Islet of Langerhans (tissue), 1 donor: ENCODE results near the gene FSTL4.

Source experiments
- FAIRE-seq: peaks from one replicate; lab custom pipeline; 2011; peaks lifted over from hg19 to GRCh38; lab: Jason Lieb, UNC

FSTL4 gene

DNA sequence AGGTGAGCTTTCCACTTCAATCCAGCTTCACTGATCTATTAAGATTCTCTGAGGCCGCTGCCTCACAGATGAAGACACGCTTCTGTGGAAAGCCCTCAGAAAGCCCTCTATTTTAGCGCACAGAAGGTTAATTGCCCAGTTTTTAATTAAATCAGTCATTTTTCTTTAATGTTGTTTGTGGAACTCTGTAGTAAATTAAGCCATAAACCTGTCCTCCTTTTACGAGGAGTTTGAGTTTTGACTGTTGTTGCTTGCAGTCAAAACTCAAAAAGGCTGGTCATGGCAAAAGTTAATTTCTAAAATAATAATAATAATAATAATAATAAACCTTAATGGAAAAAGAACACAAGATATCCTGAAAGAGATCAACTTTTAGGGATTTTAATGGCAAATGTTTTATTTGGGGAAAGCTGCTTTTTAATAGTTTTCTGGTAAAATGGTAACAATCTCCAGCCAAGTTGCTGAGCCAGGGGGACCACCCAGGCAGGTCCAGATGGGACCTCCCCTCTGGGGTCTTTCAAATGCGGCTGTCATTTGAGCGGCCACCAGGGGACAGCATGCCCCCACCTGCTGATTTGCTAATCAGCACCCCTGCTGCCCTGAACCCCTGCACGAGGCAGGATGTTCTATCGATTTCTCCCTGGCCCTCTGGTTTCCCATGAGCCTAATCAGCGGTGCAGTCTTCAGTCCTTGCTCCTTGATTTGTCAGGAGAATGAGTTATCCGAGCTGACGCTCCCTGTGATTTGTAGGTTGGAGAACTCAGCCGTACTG lies 247.2 kb downstream of the FSTL4 start:
- FAIRE-seq, result no peak

GRCh38 chr5:133363807-133364587 lies 248.3 kb downstream of the FSTL4 start:
- no peak for FAIRE-seq

DNA sequence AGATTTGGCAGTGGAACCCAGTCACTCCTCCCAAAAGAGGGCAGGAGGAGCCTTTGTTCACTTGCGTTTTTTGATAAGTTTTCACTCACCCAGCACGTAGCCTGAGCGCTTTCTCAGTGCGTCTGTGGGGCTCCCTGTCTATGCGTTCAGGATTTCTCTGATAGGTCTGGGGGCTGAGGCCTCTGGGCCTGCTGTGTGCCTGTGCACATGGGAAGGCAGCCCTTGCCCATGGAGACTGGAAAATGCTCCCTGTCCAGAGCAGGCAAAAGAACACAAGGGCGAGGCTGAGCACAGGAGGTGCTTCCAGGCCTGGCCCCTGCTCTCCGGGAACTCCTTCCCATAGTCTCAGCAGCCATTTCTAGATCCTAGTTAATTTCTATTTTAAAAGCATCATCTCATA lies 249.9 kb downstream of the FSTL4 start:
- no peak for FAIRE-seq

DNA sequence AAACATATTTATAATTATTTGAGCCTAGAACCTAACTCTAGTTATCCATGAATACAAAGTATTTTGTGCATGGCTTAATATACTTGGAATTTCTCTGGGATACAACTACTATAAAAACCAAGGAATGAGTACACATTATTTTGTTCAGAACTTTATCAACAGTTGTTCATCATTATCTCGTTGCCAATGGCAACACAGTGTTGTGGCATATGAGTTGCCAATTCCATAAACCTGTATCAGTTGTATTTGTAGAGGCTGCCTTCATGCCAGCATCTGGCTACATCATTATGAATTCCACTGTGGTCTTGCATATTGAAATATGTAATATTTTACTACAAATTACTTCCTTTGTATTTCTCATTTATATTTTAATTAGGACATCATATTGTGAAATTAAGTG lies 250.4 kb downstream of the FSTL4 start:
- FAIRE-seq, result no peak

- FAIRE-seq, result no peak
Observed at GRCh38 chr5:133360693-133361472, 251.5 kb downstream of the FSTL4 start.

DNA sequence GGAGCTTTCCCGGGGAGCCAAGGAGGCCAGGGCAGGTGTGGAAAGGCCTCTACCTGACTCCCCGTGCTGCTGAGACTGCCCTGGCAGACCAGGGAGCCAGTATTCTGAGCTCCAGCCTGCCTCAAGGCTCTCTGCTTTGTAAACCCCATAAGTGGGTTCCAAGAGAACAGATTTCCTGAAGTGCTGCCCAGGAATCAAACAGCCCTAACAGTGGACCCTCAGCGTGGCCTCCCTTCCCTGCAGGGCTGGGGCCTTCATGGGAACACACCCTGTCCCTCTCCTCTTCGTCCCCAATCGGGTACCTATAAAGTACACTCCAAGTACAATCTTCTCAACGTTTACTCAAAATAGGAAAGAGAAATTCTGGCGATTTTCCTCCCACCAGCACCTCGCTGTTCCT lies 252.5 kb downstream of the FSTL4 start:
- no peak for FAIRE-seq

DNA sequence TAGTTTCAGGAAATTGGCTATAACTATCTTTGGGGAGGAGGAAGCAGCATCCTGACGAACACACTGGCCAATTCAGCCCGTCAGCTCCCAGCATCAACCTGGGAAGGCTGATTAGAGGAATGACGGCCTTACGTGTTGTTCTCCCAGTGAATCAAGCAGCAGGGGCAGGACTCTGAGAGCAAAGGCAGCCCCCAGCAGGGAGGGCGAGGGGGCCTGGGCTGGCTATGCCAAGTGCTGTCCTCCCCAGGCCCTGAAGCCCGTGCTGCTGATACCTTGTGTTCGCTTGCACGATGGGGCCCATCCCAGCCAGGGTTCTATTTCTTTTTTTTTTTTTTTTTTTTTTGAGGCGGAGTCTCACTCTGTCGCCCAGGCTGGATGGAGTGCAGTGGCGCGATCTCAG lies 254.1 kb downstream of the FSTL4 start:
- no peak for FAIRE-seq

- FAIRE-seq, result no peak
Observed at GRCh38 chr5:133357758-133358157, 254.6 kb downstream of the FSTL4 start.

DNA sequence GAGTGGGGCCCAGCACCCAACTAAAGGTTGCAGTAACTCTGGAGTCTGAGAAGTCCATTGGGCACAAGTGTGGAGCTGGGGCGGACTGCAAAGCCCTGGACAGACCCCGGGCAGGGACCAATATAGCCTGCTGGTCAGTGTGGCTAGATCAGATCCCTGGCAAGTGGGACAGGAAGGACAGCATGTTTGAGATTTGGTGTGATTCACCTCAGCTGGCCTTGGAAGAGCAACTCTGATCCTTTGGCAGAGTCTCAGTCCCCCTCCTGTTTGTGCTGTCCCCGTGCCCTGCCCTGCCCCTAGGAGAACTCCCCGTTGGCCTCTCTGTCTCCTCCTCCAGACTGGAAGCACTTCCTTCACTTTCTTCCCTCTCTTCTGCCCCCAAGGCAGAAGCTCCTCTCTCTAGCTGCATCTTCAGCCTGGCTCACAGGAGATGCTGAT lies 255.3 kb downstream of the FSTL4 start:
- FAIRE-seq, result no peak

DNA sequence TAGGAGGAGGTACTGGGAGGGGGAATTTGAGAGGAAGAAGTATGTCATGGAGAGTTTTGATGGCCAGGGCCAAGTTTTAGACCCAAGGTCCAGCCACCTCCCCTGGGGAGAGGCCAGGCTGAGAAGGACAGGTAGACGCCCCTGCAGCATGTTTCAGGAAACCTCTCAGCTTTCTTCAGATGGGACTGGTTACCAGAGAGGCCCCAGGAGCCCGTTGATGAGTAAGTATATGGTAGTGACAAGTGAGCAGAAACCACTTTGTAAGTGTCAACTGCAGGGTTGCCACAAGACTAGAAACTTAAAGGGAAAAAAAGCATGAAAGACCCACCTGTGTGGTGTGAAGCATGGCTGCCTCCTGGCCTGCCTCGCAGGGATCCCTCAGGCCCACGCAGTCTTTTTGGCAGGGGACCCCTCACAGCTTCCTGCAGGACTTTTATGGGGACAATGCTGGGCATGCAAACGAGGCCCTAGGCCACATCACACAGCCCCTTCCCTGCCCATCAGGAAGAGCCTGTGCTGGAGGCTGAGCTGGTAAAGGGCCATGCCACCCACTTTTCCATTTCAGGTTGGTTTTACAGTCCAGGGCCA lies 255.9 kb downstream of the FSTL4 start:
- no peak for FAIRE-seq

DNA sequence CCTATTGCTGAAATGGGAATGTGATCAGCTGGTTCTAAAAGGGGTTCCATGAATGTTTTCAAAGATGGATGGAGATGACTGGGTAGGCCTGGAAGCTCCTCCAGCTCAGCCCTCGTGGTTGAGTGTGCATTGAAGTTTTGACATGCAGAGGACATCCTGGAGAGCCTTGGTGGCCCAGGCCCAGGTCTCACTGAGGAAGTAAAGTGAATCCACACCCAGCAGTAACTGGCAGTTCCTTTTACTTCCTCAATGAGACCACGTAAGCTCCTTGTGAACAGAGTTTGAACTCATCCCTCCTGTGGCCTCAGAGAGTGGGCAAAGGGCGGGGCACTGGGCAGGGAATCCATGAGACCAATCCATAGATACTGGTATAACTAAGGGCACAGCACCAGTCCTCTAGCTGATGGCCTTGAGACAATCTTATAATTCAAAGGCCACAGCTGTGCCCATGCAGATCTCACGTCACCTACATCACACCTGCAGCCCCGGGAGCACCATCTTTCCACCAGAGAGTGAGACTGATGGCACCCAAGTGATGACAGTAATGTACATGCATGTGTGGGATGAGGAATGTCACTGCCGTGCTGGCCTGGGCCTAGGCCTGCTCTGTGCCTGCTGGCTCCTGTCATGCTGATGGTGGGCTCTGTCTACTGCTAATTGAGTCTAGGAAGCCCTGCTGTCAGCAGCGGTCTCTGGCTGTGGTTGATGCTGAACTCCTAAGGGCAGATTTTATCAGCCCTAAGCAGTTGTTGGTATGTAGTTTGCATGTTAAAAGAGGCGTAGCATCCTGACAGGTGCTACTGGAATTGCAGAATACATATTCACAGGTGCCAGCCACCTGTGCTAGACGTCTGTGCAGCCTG lies 257.8 kb downstream of the FSTL4 start:
- FAIRE-seq, result no peak

DNA sequence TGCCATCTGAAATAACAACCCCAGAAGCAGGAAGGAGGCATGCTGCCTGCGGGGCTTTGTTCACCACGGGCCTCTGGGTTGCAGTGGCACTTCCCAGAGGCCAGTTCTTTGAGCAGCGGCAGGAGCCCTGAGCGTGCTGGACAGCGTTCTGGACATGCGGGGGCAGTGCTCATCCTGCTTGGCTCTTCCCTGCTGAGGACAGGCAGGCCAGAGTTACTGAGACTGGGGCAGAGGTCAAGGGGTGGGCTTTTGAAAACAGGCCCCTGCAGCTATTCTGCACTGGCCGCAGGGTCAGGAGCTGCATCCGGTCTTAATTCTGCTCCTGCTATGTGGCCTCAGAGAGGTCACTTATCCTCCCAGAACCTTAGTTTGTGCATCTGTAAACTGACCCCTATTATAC lies 258.6 kb downstream of the FSTL4 start:
- FAIRE-seq, result no peak

- FAIRE-seq, result no peak
Observed at GRCh38 chr5:133348406-133348805, 263.9 kb downstream of the FSTL4 start.

DNA sequence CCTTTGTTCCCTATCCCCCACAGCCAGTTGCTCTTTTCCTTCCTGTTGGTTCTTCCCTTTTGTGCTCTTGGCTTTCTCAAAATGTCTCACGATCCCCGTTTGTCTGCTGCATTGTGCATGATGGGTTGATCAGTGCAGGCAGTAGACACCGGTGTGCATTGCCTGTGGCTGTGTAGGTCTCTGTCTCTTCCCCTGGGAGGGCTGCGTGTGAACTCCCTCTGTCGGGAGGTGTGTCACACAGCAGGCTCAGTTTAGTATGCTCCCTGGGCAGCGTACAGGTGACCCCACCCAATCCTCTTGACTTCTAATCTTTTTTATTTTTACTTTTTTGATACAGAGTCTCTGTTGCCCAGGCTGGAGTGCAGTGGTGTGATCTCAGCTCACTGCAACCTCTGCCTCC lies 265.3 kb downstream of the FSTL4 start:
- FAIRE-seq, result no peak

DNA sequence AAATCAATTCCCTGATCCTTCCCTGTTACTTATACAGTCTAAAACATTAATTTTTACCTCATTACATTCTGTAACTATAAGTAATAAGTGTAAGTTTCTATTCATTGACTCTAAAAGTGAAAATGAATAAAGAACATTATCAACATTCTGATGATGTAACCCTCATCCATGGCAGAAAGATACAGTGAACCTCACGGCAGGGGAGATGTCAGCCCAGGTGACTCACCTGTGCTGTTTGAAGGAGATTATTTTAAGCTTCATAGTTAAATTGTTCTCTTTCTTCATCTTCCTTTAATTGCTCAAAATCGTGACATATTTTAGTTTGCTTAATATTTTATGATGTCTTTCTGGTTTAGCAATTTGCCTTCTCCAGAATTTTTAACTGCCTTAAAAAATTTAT lies 268.1 kb downstream of the FSTL4 start:
- FAIRE-seq, result no peak

GRCh38 chr5:133343196-133343595 lies 269.1 kb downstream of the FSTL4 start:
- FAIRE-seq, result no peak

- no peak for FAIRE-seq
Observed at GRCh38 chr5:133341915-133342710, 270.2 kb downstream of the FSTL4 start.

DNA sequence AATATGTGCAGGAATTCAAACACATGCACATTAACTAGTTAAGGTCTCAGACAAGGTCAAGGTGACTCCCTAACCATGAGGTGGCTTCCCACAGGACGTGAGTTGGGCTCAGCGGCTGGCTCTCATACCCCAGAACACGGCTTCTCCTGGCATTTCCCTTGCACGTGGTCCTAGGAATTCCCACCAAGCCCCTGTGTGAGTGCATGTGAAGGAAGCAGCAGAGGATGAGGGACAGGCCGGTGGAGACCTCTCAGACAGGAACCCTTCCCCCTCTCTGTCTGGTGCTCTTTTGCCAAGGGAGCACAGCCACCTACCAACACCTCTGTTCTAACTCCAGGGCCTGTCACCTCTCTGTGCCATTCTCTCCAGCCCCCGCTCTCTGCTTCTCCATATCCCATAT lies 271.0 kb downstream of the FSTL4 start:
- no peak for FAIRE-seq

- FAIRE-seq, result no peak
Observed at GRCh38 chr5:133340822-133341221, 271.5 kb downstream of the FSTL4 start.

- FAIRE-seq, result no peak
Observed at GRCh38 chr5:133340002-133340755, 272.2 kb downstream of the FSTL4 start.
